ENCODE data around the gene MAN1C1.
"Not testable (repeated sequence)": the region's sequence is repeated elsewhere in the genome, so short reads cannot be mapped to it uniquely, and the experiment has no call there.

MAN1C1 gene

GRCh38 chr1:25680701-25681100 is 64.1 kb downstream of the MAN1C1 start:
- DNase-seq (ENCODE audit: low read depth) = no peak

GRCh38 chr1:25682059-25682601 is 65.5 kb downstream of the MAN1C1 start:
- no peak for DNase-seq (ENCODE audit: low read depth)

DNA sequence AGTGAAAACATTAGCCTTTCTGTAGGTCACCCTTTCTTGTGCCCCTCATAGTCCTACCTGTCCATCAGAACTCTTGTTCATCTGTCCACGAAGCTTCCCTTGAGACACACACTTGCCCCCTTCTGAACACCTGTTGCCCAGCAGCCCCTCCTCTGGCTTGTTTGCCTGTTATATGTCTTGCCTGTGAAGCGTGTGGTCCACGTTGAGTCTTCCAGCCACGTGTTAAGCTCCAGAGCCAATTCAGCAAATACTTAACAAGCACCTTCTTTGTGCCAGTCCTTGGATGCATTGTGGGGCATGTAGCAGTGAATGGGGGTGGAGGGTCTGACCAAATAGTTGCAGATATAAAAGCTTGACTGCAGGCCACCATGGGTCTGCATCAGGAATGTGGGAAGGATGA is 66.6 kb downstream of the MAN1C1 start:
- DNase-seq (ENCODE audit: low read depth) = no peak

DNA sequence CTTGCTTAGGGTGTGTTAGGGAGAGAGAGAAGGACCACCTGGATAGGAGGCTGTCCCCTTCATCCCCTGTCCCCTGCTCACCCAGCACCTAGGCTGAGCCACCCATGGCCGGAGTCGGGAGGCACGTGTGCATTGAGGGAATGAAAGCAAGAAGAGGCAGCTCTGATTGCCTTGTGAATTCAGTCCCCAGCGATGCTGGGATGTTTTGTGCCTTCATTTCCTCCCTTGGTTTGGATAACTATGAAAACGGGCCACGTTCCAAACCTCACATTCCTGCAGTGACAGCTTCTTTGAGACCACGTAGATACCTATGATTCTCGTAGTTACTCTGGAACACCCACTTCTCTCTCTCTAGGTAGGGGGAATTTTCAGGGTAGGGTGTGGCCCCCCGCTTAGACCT is 67.1 kb downstream of the MAN1C1 start:
- DNase-seq (ENCODE audit: low read depth) = no peak

DNA sequence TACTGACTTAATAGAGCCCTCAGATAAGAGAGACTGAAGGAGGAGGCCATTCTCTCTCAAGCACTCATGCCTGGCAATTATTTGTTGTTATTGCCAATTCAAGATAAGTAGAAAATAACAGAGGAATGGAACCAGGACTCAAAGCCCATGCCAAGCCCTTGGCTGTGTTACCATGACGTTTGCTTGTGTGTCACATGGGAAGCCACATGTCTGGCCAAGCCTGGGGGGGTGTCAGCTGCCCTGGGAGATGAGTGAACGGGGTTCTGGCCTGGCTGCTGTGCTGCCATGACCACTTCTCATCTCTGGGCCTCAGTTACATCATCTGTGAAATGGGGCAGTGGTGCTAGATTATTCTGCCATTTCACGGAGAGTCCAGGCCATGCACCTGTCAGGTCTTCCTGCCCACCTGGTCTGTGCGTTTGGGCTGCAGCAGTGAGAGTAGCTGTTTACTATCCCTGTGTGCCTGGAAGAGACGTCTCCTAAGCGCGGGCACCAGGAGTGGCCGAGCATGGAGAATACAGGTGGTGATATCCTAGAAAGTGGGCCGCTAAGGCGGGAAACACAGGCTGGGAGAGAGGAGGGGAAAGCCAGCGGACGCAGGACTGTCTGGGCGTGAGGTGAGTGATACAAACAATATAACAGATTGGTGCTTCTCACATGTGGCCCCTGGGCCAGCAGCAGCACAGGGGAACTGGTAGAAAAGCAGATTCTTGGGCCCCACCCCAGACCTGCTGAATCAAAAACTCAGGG is 67.8 kb downstream of the MAN1C1 start:
- DNase-seq (ENCODE audit: low read depth) = peak; percentile 22

DNA sequence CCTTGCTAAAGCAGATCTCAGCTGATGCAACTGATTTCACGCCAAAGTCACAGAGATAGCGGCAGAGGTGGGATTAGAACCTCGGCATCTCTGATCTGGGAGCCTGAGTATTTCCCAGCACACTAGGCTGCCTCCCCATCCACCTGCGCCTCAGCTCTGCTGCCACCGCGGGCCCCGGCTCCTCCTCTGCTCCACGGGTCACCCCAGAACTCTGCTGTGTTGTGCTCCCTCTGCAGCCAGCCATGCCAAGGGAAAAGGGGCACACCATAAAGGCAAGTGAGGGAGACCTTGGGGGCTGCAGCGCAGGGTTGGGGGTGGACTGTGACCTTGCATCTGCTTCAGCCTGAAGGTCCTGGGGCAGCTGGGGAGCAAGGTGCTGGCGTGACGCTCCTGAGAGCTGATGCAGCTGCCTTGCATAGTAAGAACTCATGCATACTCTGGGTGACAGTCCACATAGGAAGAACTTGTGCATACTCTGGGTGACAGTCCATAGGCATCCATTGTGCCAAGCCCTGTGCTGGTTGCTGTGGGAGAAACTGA is 68.7 kb downstream of the MAN1C1 start:
- no peak for DNase-seq (ENCODE audit: low read depth)

- DNase-seq (ENCODE audit: low read depth) = peak; percentile 70
Observed at GRCh38 chr1:25685938-25686665, 69.5 kb downstream of the MAN1C1 start.

DNA sequence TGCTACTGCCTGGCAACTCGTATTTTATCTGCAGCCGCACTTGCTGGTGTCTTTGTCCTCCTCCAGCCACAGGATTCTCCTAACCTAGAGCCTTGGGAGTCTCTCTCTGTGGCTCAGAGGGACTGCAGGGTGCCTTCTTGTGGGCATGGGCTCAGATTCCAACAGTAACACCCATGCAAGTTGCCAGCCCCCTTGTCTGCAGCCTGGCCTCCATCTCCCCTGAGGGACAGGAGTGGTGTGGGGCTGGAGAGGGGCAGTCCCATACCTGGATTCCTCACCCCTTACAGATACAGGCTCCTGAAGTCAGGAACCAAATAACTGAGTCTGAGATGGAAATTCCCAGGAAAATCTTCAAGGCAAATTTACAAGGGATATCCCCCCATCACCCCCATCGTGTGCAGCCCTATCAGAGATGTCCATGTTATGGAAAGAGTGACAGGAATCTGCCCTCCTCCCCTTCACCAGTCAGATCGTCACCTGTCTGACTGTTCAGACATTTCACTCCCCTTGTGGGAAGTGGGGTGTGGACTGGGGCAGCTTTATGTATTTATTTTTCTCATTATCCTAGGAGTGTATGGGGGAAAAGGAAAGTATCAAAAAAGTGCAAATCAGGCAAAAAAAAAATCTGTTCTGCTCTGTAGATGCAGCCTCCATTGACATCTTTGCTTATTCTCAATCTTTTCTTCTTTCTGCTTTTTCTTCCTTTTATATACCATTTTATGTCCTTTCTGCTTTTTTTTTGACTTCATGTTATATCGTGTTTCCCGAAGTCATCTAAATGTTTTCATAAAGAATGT is 70.8 kb downstream of the MAN1C1 start:
- DNase-seq (ENCODE audit: low read depth) = no peak

DNA sequence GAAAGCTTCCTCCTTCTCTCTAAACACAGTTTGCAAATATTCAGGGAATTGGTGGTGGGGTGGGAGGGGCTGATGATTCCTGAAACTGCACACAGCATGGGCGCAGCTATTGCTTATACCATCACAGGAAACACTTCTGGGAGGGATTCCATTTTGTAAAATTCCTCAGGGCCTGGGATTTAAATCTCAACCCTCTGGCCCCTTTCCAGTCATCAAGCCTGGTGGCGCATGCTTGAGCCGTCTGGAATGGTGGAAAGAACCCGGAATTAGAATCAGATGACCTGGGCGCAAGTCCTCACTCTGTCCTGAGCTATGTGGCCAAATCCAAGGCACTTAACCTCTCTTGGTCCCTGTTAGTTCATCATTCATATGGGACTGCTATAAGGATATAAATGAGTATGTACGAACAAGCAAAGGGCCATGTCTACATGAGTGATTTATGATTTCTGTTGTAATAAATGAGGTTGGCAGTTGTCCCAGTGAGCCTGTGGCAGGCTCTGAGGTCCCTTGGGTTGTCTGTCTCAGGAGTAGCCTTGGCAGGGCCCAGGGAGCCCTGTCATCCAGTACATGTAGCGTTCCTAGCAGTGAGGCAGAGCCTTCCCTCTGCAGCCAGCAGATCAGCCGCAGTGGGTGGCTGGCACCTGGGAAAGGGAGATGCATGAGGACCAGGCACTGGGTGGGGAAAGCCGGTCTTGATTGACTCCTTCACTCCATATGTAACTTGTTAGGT is 72.0 kb downstream of the MAN1C1 start:
- DNase-seq (ENCODE audit: low read depth) = peak; percentile 67

GRCh38 chr1:25689686-25690381 is 73.2 kb downstream of the MAN1C1 start:
- DNase-seq (ENCODE audit: low read depth) = no peak

DNA sequence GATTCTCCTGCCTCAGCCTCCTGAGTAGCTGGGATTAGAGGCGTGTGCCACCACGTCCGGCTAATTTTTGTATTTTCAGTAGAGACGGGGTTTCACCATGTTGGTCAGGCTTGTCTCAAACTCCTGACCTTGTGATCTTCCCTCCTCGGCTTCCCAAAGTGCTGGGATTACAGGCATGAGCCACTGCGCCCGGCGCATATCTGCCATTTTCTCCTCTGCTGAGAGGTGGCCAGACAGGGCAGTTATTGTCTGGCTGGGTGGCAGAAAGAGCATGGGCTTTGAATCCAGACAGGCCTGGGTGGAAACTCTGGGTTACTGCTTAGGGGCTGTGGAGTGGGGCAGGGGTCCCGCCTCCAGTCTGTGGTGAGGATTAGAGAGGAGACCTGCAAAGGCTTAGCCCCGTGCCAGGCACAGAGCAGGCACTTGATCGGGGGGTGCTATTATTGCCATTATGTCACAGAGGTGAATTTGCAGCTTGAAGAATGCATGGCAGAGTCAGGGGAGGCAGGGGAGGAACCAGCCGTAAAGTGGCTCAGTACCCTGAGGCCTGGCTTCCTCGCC is 73.9 kb downstream of the MAN1C1 start:
- no peak for DNase-seq (ENCODE audit: low read depth)

- no peak for DNase-seq (ENCODE audit: low read depth)
Observed at GRCh38 chr1:25691211-25691610, 74.6 kb downstream of the MAN1C1 start.

DNA sequence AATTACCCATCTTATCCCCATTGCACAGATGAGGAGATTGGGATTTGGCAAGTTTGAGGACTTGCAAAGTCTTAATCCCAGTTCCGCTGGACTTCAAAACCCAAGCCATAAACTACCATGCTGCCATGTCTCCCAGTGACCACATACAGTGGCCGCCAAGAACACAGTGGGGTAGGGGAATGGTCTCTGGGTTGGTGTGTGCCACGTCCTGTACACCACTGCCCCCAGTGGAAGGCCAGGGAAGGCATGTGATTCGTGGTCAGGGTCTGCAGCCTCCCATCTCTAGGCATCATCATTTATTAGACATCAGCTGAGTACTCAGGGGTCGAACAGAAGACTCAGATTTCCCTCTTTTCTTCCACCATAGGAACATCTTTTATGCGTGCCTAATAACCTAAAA is 76.0 kb downstream of the MAN1C1 start:
- DNase-seq (ENCODE audit: low read depth) = no peak

GRCh38 chr1:25694167-25695007 is 77.8 kb downstream of the MAN1C1 start:
- peak; percentile 24 for DNase-seq (ENCODE audit: low read depth)

DNA sequence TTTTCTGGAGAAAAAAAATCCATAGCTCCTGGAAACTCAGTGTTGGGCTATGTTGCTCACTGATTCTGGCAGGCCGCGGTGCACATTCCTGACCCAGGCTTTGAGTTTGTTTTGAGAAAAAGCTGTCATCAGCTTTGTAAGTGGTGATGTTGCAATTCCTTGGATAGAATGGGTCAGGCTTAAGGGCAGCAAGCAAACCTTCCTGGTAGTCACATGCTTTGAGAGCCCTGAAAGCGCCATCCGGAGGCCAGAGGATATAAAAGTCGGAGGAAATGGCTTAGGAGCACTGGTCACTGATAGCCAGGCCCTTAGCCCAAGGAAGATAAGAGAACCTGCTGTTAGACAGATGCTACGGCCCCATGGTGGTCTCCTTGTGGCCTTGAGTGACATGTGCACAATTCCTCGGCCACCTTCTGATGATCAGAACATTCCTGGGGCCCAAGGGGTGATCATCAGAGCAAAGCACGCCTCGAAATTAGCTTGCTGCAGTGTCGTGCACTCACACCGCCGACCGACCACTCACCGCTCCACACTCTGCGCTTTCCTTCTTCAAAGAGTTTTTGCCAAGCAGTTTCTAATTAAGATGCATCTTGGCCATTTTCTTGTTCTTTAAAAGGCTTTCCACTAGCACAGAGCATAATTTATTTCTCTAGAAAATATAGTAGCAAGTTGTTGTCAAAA is 78.6 kb downstream of the MAN1C1 start:
- DNase-seq (ENCODE audit: low read depth) = peak; percentile 98

GRCh38 chr1:25695771-25696311 is 79.2 kb downstream of the MAN1C1 start:
- DNase-seq (ENCODE audit: low read depth) = peak; percentile 89

GRCh38 chr1:25696643-25697042 is 80.1 kb downstream of the MAN1C1 start:
- DNase-seq (ENCODE audit: low read depth) = not testable (repeated sequence)

GRCh38 chr1:25697435-25698217 is 81.0 kb downstream of the MAN1C1 start:
- DNase-seq (ENCODE audit: low read depth) = peak; percentile 24

All from fibroblast of gingiva (primary cell).